Erythroblast (primary cell): Measurements from ENCODE around the gene ZNF672.

Source experiments
- GATA1 ChIP-seq: IDR thresholded peaks from 2 replicates; pipeline ENCODE4 v1.6.1; 2011; ENCODE audit warnings: low read depth, mild to moderate bottlenecking, control low read depth, low read length, moderate library complexity
- POLR2A ChIP-seq: IDR thresholded peaks from 2 replicates; pipeline ENCODE4 v1.6.1; 2011; ENCODE audit warnings: mild to moderate bottlenecking, low read length

GRCh38 chr1:248804771-248805681 is 33.0 kb upstream of the ZNF672 start:
- TF ChIP-seq POLR2A (no peak), GATA1 (no peak)
